ENCODE data around the gene KDM3B. TPM values are rescaled to one million over a fixed set of nuclear protein-coding genes. Genes with fewer than 3 reads are reported as not detected.

KDM3B gene
- total and polyA plus RNA-seq, 9 of the 15 experiments (the other 6 are each of a cell fraction or from before 2014, with no cell fraction given): 13.8 to 62.8 (median 41.9) TPM

GRCh38 chr5:138469540-138470321, 117.2 kb downstream of the KDM3B start (continued):
- TF ChIP-seq RBM17 (IDR thresholded peaks at IDR 0.05; ENCODE audit: borderline replicate concordance, low read depth, low read length) (no peak; the same call in 1 of the 2 replicates), PHTF2 (CRISPR knock-in tag; IDR thresholded peaks at IDR 0.05) (no peak), PRPF4 (IDR thresholded peaks at IDR 0.05; ENCODE audit: insufficient read depth, low read depth, low read length, poor library complexity, severe bottlenecking) (peak; percentile 29), EZH2 (IDR thresholded peaks at IDR 0.05; ENCODE audit: borderline replicate concordance, low read depth, low read length) (no peak), PATZ1 (CRISPR knock-in tag; IDR thresholded peaks at IDR 0.05; ENCODE audit: borderline replicate concordance) (peak; percentile 13; the same call in 1 of the 2 replicates), ZNF253 (CRISPR knock-in tag; conservative IDR thresholded peaks at IDR 0.05) (peak; percentile 92), SRSF7 (optimal IDR thresholded peaks at IDR 0.05; ENCODE audit: low read depth, low read length) (no peak), LEF1 (IDR thresholded peaks at IDR 0.05) (peak; percentile 60), MXI1 (IDR thresholded peaks at IDR 0.05; ENCODE audit: low read depth, low read length) (peak; percentile 50), E2F8 (IDR thresholded peaks at IDR 0.05; ENCODE audit: low read depth, partially characterized antibody) (peak; percentile 66), MTA2 (IDR thresholded peaks at IDR 0.05; ENCODE audit: low read depth) (no peak), YY1 (IDR thresholded peaks at IDR 0.05; ENCODE audit: borderline replicate concordance in 1 of 3, control insufficient read depth in 1 of 3, extremely low read depth in 1 of 3, insufficient read depth in 3 of 3, insufficient read length in 1 of 3, insufficient replicate concordance in 2 of 3, low read depth in 1 of 3, low read length in 2 of 3) (peak in 2 of 3 experiments; percentile 3 to 10), KDM1A (IDR thresholded peaks at IDR 0.05) (peak; percentile 40 to 58; a peak in 3 of 4 replicates), ZFP91 (CRISPR knock-in tag; IDR thresholded peaks at IDR 0.05) (0 out of 2 replicates have a peak, but pooled peaks have one; percentile 14), HNRNPH1 (optimal IDR thresholded peaks at IDR 0.05; ENCODE audit: low read depth, low read length) (no peak), ZBTB17 (CRISPR knock-in tag; IDR thresholded peaks at IDR 0.05) (no peak)
- TF ChIP-seq, protein P1, sequence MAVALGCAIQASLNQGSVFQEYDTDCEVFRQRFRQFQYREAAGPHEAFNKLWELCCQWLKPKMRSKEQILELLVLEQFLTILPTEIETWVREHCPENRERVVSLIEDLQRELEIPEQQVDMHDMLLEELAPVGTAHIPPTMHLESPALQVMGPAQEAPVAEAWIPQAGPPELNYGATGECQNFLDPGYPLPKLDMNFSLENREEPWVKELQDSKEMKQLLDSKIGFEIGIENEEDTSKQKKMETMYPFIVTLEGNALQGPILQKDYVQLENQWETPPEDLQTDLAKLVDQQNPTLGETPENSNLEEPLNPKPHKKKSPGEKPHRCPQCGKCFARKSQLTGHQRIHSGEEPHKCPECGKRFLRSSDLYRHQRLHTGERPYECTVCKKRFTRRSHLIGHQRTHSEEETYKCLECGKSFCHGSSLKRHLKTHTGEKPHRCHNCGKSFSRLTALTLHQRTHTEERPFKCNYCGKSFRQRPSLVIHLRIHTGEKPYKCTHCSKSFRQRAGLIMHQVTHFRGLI (CRISPR knock-in tag; IDR thresholded peaks at IDR 0.05): no peak
